GM18873 (cell line): ENCODE data around the gene RNU6-7.

Experiments
- ATAC-seq: cut with Tn5 transposase; IDR thresholded peaks from one replicate; pipeline ENCODE4 v1.9.1; 2021; ENCODE audit warnings: mild to moderate bottlenecking, moderate library complexity, moderate number of reproducible peaks; ENCODE audit not compliant: unreplicated experiment, low FRiP score

RNU6-7 gene

GRCh38 chr14:32203928-32204357 lies 2.1 kb downstream of the RNU6-7 start:
- ATAC-seq = no peak

GRCh38 chr14:32205554-32205953 lies 3.7 kb downstream of the RNU6-7 start:
- no peak for ATAC-seq

- ATAC-seq = no peak
Observed at GRCh38 chr14:32205984-32206383, 4.1 kb downstream of the RNU6-7 start.

GRCh38 chr14:32206552-32206951 lies 4.7 kb downstream of the RNU6-7 start:
- ATAC-seq = no peak

GRCh38 chr14:32208490-32208889 lies 6.6 kb downstream of the RNU6-7 start:
- ATAC-seq = no peak

- no peak for ATAC-seq
Observed at GRCh38 chr14:32209471-32209870, 7.6 kb downstream of the RNU6-7 start.

GRCh38 chr14:32211068-32211404 lies 9.2 kb downstream of the RNU6-7 start:
- ATAC-seq = no peak

GRCh38 chr14:32212833-32213232 lies 11.0 kb downstream of the RNU6-7 start:
- ATAC-seq = no peak

GRCh38 chr14:32217301-32217700 lies 15.5 kb downstream of the RNU6-7 start:
- ATAC-seq = no peak

GRCh38 chr14:32224737-32225377 lies 23.0 kb downstream of the RNU6-7 start:
- no peak for ATAC-seq

GRCh38 chr14:32225378-32225920 lies 23.6 kb downstream of the RNU6-7 start:
- no peak for ATAC-seq

- ATAC-seq = no peak
Observed at GRCh38 chr14:32226056-32226455, 24.2 kb downstream of the RNU6-7 start.

GRCh38 chr14:32230181-32230580 lies 28.3 kb downstream of the RNU6-7 start:
- no peak for ATAC-seq

- no peak for ATAC-seq
Observed at GRCh38 chr14:32230695-32231280, 28.9 kb downstream of the RNU6-7 start.

- ATAC-seq = no peak
Observed at GRCh38 chr14:32232481-32232880, 30.6 kb downstream of the RNU6-7 start.

GRCh38 chr14:32233260-32233659 lies 31.4 kb downstream of the RNU6-7 start:
- no peak for ATAC-seq

GRCh38 chr14:32244404-32244803 lies 42.6 kb downstream of the RNU6-7 start:
- ATAC-seq = no peak

GRCh38 chr14:32246751-32247150 lies 44.9 kb downstream of the RNU6-7 start:
- ATAC-seq = no peak

- ATAC-seq = no peak
Observed at GRCh38 chr14:32249371-32249770, 47.5 kb downstream of the RNU6-7 start.

- ATAC-seq = no peak
Observed at GRCh38 chr14:32249780-32250179, 47.9 kb downstream of the RNU6-7 start.

GRCh38 chr14:32250681-32251080 lies 48.8 kb downstream of the RNU6-7 start:
- no peak for ATAC-seq

GRCh38 chr14:32251530-32251929 lies 49.7 kb downstream of the RNU6-7 start:
- no peak for ATAC-seq
